Myocyte (in vitro differentiated cells): ENCODE results near the gene IL22. TPM values are rescaled to one million over a fixed set of nuclear protein-coding genes. Genes with fewer than 3 reads are reported as not detected.

Source experiments
- DNase-seq: peaks from one replicate; pipeline ENCODE4 v3.0.0-alpha.2; 2012; ENCODE audit warnings: low read depth
- total RNA-seq: library from RNA; depleted of rRNA; stranded (reverse); fragments of >200 nt; gene quantifications from 2 replicates; pipeline ENCODE4 v1.2.3, GENCODE V29; 2014

Gene IL22
- total RNA-seq, 1 donor from 2014 or later = not detected

GRCh38 chr12:68264158-68264855 lies 10.9 kb upstream of the IL22 start:
- DNase-seq = no peak

GRCh38 chr12:68263366-68263765 lies 10.0 kb upstream of the IL22 start:
- no peak for DNase-seq

GRCh38 chr12:68261896-68262295 lies 8.5 kb upstream of the IL22 start:
- DNase-seq = no peak

- DNase-seq = no peak
Observed at GRCh38 chr12:68260153-68260552, 6.7 kb upstream of the IL22 start.

- DNase-seq = peak; percentile 29
Observed at GRCh38 chr12:68259318-68259940, 6.0 kb upstream of the IL22 start.

- no peak for DNase-seq
Observed at GRCh38 chr12:68252077-68252476, 1.3 kb downstream of the IL22 start.

- no peak for DNase-seq
Observed at GRCh38 chr12:68250454-68250853, 3.0 kb downstream of the IL22 start.

- no peak for DNase-seq
Observed at GRCh38 chr12:68247785-68248184, 5.6 kb downstream of the IL22 start.

GRCh38 chr12:68246350-68246749 lies 7.1 kb downstream of the IL22 start:
- DNase-seq = no peak

GRCh38 chr12:68245180-68246021 lies 8.0 kb downstream of the IL22 start:
- no peak for DNase-seq

GRCh38 chr12:68242777-68243176 lies 10.6 kb downstream of the IL22 start:
- DNase-seq = no peak

- peak; percentile 26 for DNase-seq
Observed at GRCh38 chr12:68240975-68241374, 12.4 kb downstream of the IL22 start.

GRCh38 chr12:68240079-68240478 lies 13.3 kb downstream of the IL22 start:
- peak; percentile 23 for DNase-seq

- DNase-seq = no peak
Observed at GRCh38 chr12:68239309-68239982, 14.0 kb downstream of the IL22 start.

- DNase-seq = peak; percentile 47
Observed at GRCh38 chr12:68237619-68238018, 15.8 kb downstream of the IL22 start.

- DNase-seq = peak; percentile 38
Observed at GRCh38 chr12:68237078-68237477, 16.3 kb downstream of the IL22 start.

- peak; percentile 56 for DNase-seq
Observed at GRCh38 chr12:68236421-68237059, 16.9 kb downstream of the IL22 start.

- DNase-seq = no peak
Observed at GRCh38 chr12:68235576-68235975, 17.8 kb downstream of the IL22 start.

GRCh38 chr12:68234140-68234539 lies 19.3 kb downstream of the IL22 start:
- DNase-seq = no peak

GRCh38 chr12:68233498-68233897 lies 19.9 kb downstream of the IL22 start:
- DNase-seq = no peak

- DNase-seq = no peak
Observed at GRCh38 chr12:68231691-68232090, 21.7 kb downstream of the IL22 start.
